Mesenchymal stem cell (in vitro differentiated cells and primary cell): ENCODE results near the gene AP3S2.
A peak's percentile ranks its signal among the peaks of the same experiment; 100 is the strongest.

Experiments used
- DNase-seq: peaks from one replicate; pipeline ENCODE4 v3.0.0-alpha.2; 2013
- H2AFZ ChIP-seq: one replicate; pipeline ENCODE4 v1.6.1; 2013; ENCODE audit warnings: low read depth, mild to moderate bottlenecking, control low read depth, inconsistent platforms, low read length, moderate library complexity
- H2AK5ac ChIP-seq: 2 replicates; pipeline ENCODE4 v1.6.1; 2013; ENCODE audit warnings: low read length, moderate library complexity, mild to moderate bottlenecking, inconsistent platforms; ENCODE audit not compliant: severe bottlenecking
- H2BK120ac ChIP-seq: one replicate; pipeline ENCODE4 v1.6.1; 2013; ENCODE audit warnings: low read depth, mild to moderate bottlenecking, inconsistent platforms, low read length, moderate library complexity
- H2BK12ac ChIP-seq, 2 experiments: one replicate each; pipeline ENCODE4 v1.6.1; 2013; ENCODE audit warnings: inconsistent platforms in 2 of 2, low read length in 2 of 2, mild to moderate bottlenecking in 2 of 2, moderate library complexity in 2 of 2, control low read depth in 1 of 2
- H2BK15ac ChIP-seq: one replicate; pipeline ENCODE4 v1.6.1; 2013; ENCODE audit warnings: mild to moderate bottlenecking, low read depth, inconsistent platforms; ENCODE audit not compliant: poor library complexity, severe bottlenecking
- H2BK5ac ChIP-seq: 2 replicates; pipeline ENCODE4 v1.6.1; 2013; ENCODE audit warnings: low read depth, mild to moderate bottlenecking, low read length, control low read depth, inconsistent platforms; ENCODE audit not compliant: poor library complexity, severe bottlenecking
- H3K14ac ChIP-seq, 2 experiments: one replicate each; pipeline ENCODE4 v1.6.1; 2013; ENCODE audit warnings: inconsistent platforms in 2 of 2, low read length in 2 of 2, control low read depth in 1 of 2, mild to moderate bottlenecking in 1 of 2, moderate library complexity in 1 of 2
- H3K18ac ChIP-seq, 2 experiments: one replicate each; pipeline ENCODE4 v1.6.1; 2013; ENCODE audit warnings: inconsistent platforms in 2 of 2, low read length in 2 of 2, control low read depth in 1 of 2, low read depth in 1 of 2, mild to moderate bottlenecking in 1 of 2
- H3K23ac ChIP-seq, 2 experiments: one replicate each; pipeline ENCODE4 v1.6.1; 2013; ENCODE audit warnings: inconsistent platforms in 2 of 2, low read length in 2 of 2, mild to moderate bottlenecking in 2 of 2, moderate library complexity in 2 of 2, control low read depth in 1 of 2
- H3K27ac ChIP-seq: 2 replicates; pipeline ENCODE4 v1.5.1; 2013; ENCODE audit warnings: mild to moderate bottlenecking, moderate library complexity, low read length, control low read depth, inconsistent platforms; ENCODE audit not compliant: poor library complexity, severe bottlenecking
- H3K27me3 ChIP-seq, 2 experiments: 2 replicates each; pipeline versions ENCODE4 v1.6.1 to v1.7.0; 2013; ENCODE audit warnings: low read length in 2 of 2, mild to moderate bottlenecking in 2 of 2, moderate library complexity in 2 of 2, control low read depth in 1 of 2, inconsistent platforms in 1 of 2; ENCODE audit not compliant: control insufficient read depth in 1 of 2, insufficient read depth in 1 of 2
- H3K36me3 ChIP-seq, 2 experiments: 2 replicates each; pipeline versions ENCODE4 v1.6.1 to v1.7.0; 2013; ENCODE audit warnings: low read length in 2 of 2, control low read depth in 1 of 2, inconsistent platforms in 1 of 2, low read depth in 1 of 2, mild to moderate bottlenecking in 1 of 2; ENCODE audit not compliant: insufficient read depth in 2 of 2, control insufficient read depth in 1 of 2
- H3K4ac ChIP-seq, 2 experiments: one replicate each; pipeline ENCODE4 v1.6.1; 2013; ENCODE audit warnings: inconsistent platforms in 2 of 2, low read length in 2 of 2, mild to moderate bottlenecking in 2 of 2, moderate library complexity in 2 of 2, control low read depth in 1 of 2, low read depth in 1 of 2
- H3K4me1 ChIP-seq: 2 replicates; pipeline ENCODE4 v1.6.1; 2013; ENCODE audit warnings: low read depth, low read length, control low read depth; ENCODE audit not compliant: control insufficient read depth, insufficient read depth
- H3K4me2 ChIP-seq: 2 replicates; pipeline ENCODE4 v1.6.1; 2013; ENCODE audit warnings: low read length, mild to moderate bottlenecking, inconsistent platforms; ENCODE audit not compliant: poor library complexity, severe bottlenecking
- H3K4me3 ChIP-seq, 2 experiments: 2 replicates each; pipeline versions ENCODE4 v1.5.1 to v1.7.0; 2013; ENCODE audit warnings: low read length in 2 of 2, mild to moderate bottlenecking in 2 of 2, control low read depth in 1 of 2, low read depth in 1 of 2; ENCODE audit not compliant: insufficient read depth in 1 of 2
- H3K79me1 ChIP-seq: replicated peaks from 2 replicates; pipeline ENCODE4 v1.6.1; 2013; ENCODE audit warnings: mild to moderate bottlenecking, control low read depth, low read length, inconsistent platforms; ENCODE audit not compliant: poor library complexity, severe bottlenecking
- H3K9ac ChIP-seq: 2 replicates; pipeline ENCODE4 v1.7.0; 2013; ENCODE audit warnings: mild to moderate bottlenecking, low read length, moderate library complexity
- H3K9me3 ChIP-seq: 2 replicates; pipeline ENCODE4 v1.7.0; 2013; ENCODE audit warnings: mild to moderate bottlenecking, low read length; ENCODE audit not compliant: control insufficient read depth
- H4K8ac ChIP-seq: one replicate; pipeline ENCODE4 v1.6.1; 2013; ENCODE audit warnings: inconsistent platforms, mild to moderate bottlenecking, low read length, moderate library complexity
- H4K91ac ChIP-seq: one replicate; pipeline ENCODE4 v1.6.1; 2013; ENCODE audit warnings: mild to moderate bottlenecking, low read length, inconsistent platforms
- WGBS: methylation state at CpG from one replicate; pipeline ENCODE4 v1.1.7; 2013; ENCODE audit warnings: mixed read lengths; 5-methylcytosine and 5-hydroxymethylcytosine counted together

Gene AP3S2

GRCh38 chr15:89787944-89788343 lies 105.8 kb downstream of the AP3S2 start:
- Histone ChIP-seq H4K8ac (no peak overlapping the region), H3K27me3 (no peaks in the 10 kb centered on the region), H4K91ac (no peak overlapping the region), H3K14ac (no peak overlapping the region), H3K9me3 (no peaks in the 10 kb centered on the region), H3K27ac (no peak overlapping the region), H3K23ac (no peak overlapping the region), H3K36me3 (peaks cover 36 to 83% of the 10 kb centered on the region in 2 experiments), H2BK5ac (no peak overlapping the region), H2BK120ac (no peak overlapping the region), H3K4ac (no peak overlapping the region), H2AK5ac (no peak overlapping the region), H2BK12ac (no peak overlapping the region), H2BK15ac (no peak overlapping the region), H3K4me3 (no peak overlapping the region), H3K9ac (no peak overlapping the region), H3K79me1 (no peaks in the 10 kb centered on the region), H3K18ac (no peak overlapping the region), H3K4me1 (no peaks in the 10 kb centered on the region), H3K4me2 (no peak overlapping the region), H2AFZ (no peak overlapping the region)
- no peak for DNase-seq
- WGBS: 97% methylated on average over 2 of the region's 3 CpGs

GRCh38 chr15:89785774-89786140 lies 108.0 kb downstream of the AP3S2 start:
- H3K79me1 ChIP-seq: no peaks in the 10 kb centered on the region
- no peak overlapping the region for H3K4ac ChIP-seq
- H4K8ac ChIP-seq: no peak overlapping the region
- no peak overlapping the region for H2AK5ac ChIP-seq
- H3K4me3 ChIP-seq: no peak overlapping the region
- peaks cover 4% of the 10 kb centered on the region for H3K4me1 ChIP-seq
- H3K27ac ChIP-seq: no peak overlapping the region
- no peak overlapping the region for H2BK12ac ChIP-seq
- no peaks in the 10 kb centered on the region for H3K27me3 ChIP-seq
- H3K23ac ChIP-seq: no peak overlapping the region
- H4K91ac ChIP-seq: no peak overlapping the region
- no peak for DNase-seq
- H3K18ac ChIP-seq: no peak overlapping the region
- H2AFZ ChIP-seq: no peak overlapping the region
- no peak overlapping the region for H3K4me2 ChIP-seq
- peaks cover 19 to 62% of the 10 kb centered on the region in 2 experiments for H3K36me3 ChIP-seq
- H3K14ac ChIP-seq: no peak overlapping the region
- H2BK15ac ChIP-seq: no peak overlapping the region
- no peak overlapping the region for H2BK5ac ChIP-seq
- peak overlapping the region; percentile 40 for H3K9ac ChIP-seq
- H2BK120ac ChIP-seq: no peak overlapping the region
- H3K9me3 ChIP-seq: no peaks in the 10 kb centered on the region

GRCh38 chr15:89785064-89785773 lies 108.6 kb downstream of the AP3S2 start:
- Histone ChIP-seq H3K27ac (no peak overlapping the region), H3K4me3 (no peak overlapping the region), H3K36me3 (peaks cover 15 to 56% of the 10 kb centered on the region in 2 experiments), H3K14ac (no peak overlapping the region), H3K23ac (no peak overlapping the region), H3K9ac (peak overlapping the region; percentile 40), H2BK12ac (no peak overlapping the region), H2AK5ac (no peak overlapping the region), H3K18ac (no peak overlapping the region), H2AFZ (no peak overlapping the region), H3K4ac (no peak overlapping the region), H3K27me3 (no peaks in the 10 kb centered on the region), H2BK120ac (no peak overlapping the region), H2BK15ac (no peak overlapping the region), H3K4me1 (peaks cover 4% of the 10 kb centered on the region), H2BK5ac (no peak overlapping the region), H4K91ac (no peak overlapping the region), H3K4me2 (no peak overlapping the region), H3K79me1 (no peaks in the 10 kb centered on the region), H3K9me3 (no peaks in the 10 kb centered on the region), H4K8ac (no peak overlapping the region)
- WGBS: 97% methylated on average over 12 of the region's 13 CpGs
- DNase-seq: no peak

- Histone ChIP-seq H3K23ac (no peak overlapping the region), H3K14ac (no peak overlapping the region), H2AK5ac (no peak overlapping the region), H2BK12ac (no peak overlapping the region), H2BK15ac (no peak overlapping the region), H3K9me3 (no peaks in the 10 kb centered on the region), H3K9ac (no peak overlapping the region), H3K4me3 (no peak overlapping the region), H2AFZ (no peak overlapping the region), H3K4me1 (peaks cover 4% of the 10 kb centered on the region), H2BK5ac (no peak overlapping the region), H3K27ac (no peak overlapping the region), H3K27me3 (no peaks in the 10 kb centered on the region), H4K8ac (no peak overlapping the region), H4K91ac (no peak overlapping the region), H3K36me3 (peaks cover 14 to 53% of the 10 kb centered on the region in 2 experiments), H3K79me1 (no peaks in the 10 kb centered on the region), H3K4me2 (no peak overlapping the region), H2BK120ac (no peak overlapping the region), H3K4ac (no peak overlapping the region), H3K18ac (no peak overlapping the region)
- WGBS: 99% methylated on average over 7 of the region's 7 CpGs
- DNase-seq: no peak
These were observed 109.2 kb downstream of the AP3S2 start for GRCh38 chr15:89784686-89784960.
